Measurements from ENCODE around the gene FHIP1B. TPM values are rescaled to one million over a fixed set of nuclear protein-coding genes. Genes with fewer than 3 reads are reported as not detected.
"Not testable (repeated sequence)": the region's sequence is repeated elsewhere in the genome, so short reads cannot be mapped to it uniquely, and the experiment has no call there.

FHIP1B gene
- total RNA-seq, result 49.5 TPM

DNA sequence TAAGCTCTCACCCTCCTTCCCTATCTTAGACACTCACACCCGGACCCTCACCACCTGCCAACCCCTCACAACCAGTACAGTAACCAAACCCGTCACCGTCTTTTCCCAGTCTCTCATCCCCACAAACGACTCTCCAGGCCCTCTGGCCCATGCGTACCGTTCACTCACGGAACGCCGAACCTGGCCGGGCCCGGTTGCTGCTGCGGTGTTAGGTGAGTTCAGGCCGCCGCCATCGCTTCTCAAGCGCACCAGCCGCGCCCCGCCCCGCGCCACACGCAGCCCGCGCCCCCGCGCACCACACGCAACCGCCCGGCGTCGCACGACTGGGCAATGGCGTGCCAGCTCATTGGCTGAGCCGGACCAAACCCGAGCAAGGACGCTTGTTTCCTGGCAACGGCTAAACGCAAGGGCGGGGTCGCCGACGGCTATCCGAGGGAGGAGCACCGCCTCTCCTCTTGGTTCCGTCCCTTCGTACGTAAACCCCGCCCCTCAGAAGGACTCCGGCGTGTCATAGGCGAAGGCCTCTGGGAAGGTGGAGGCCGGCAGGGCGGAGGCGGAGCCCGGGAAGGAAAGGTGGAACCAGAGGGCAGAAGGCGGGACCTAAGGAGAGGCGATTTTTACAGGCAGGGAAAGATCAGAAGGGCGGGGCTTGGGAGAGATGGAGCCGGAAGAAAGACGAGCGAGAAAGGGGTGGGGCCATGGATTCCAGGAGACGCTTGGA lies at the start of gene FHIP1B:
Gene FHIP1B (minus strand): TSS at position 250 of the 721 bp plus-strand sequence. CDS start 10,120 bp downstream, outside the sequence.
- peak; percentile 100 for DNase-seq (ENCODE audit: low spot score)

DNA sequence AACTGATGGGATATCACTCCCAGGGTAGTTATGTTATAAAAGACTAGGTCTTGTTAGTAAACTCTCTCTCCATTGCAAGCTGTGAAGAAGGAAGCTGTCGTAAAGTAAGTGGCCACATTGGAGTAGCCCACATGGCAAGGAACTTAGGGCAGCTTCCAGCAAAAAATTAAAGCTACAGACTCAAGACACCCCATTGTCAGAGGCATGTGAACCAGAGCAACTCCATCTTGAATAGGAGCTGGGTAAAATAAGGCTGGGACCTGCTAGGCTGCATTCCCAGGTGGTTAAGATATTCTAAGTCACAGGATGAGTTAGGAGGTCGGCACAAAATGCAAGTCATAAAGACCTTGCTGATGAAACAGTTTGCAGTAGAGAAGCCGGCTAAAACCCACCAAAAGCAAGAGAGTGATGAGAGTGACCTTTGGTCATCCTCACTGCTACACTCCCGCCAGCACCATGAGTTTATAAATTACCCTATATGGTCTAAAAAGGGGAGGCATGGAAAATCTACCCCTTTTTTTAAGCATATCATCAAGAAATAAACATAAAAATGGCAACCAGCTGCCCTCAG lies 49.1 kb upstream of the FHIP1B start:
- DNase-seq (ENCODE audit: low spot score), result no peak

DNA sequence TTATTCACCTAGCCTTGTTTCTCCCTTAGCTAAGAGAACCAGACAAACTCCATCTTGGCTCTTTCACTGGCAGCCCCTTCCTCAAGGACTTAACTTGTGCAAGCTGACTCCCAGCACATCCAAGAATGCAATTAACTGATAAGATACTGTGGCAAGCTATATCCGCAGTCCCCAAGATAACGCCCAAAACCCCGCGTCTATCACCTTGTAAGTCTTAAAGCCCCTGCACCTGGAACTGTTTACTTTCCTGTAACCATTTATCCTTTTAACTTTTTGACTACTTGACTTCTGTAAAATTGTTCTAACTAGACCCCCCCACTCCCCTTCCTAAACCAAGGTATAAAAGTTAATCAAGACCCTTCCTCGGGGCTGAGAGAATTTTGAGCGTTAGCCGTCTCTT lies 46.4 kb upstream of the FHIP1B start:
- not testable (repeated sequence) for DNase-seq (ENCODE audit: low spot score)

GRCh38 chr11:6273188-6273587 lies 38.8 kb upstream of the FHIP1B start:
- DNase-seq (ENCODE audit: low spot score), result no peak

- no peak for DNase-seq (ENCODE audit: low spot score)
Observed at GRCh38 chr11:6271598-6271997, 37.2 kb upstream of the FHIP1B start.

DNA sequence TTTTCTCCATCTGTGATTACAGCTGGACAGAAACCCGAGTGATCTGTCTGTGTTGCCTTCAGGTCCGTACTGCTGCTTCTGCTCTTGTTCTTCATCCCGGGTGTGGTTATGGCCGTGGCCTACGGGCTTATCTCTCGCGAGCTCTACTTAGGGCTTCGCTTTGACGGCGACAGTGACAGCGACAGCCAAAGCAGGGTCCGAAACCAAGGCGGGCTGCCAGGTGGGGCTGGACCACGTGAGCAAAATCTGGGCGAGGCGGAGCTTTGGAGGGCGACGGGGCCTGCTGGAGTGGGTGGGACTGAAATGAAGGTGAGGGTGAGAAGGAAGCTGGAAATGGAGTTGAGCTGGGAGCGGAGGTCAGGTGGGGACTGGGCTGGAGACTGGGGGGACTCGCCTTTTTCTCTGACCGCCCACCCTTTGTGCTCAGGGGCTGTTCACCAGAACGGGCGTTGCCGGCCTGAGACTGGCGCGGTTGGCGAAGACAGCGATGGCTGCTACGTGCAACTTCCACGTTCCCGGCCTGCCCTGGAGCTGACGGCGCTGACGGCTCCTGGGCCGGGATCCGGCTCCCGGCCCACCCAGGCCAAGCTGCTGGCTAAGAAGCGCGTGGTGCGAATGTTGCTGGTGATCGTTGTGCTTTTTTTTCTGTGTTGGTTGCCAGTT lies 36.3 kb upstream of the FHIP1B start:
- DNase-seq (ENCODE audit: low spot score), result no peak

GRCh38 chr11:6269994-6270393 lies 35.6 kb upstream of the FHIP1B start:
- no peak for DNase-seq (ENCODE audit: low spot score)

- no peak for DNase-seq (ENCODE audit: low spot score)
Observed at GRCh38 chr11:6268820-6269219, 34.4 kb upstream of the FHIP1B start.

DNA sequence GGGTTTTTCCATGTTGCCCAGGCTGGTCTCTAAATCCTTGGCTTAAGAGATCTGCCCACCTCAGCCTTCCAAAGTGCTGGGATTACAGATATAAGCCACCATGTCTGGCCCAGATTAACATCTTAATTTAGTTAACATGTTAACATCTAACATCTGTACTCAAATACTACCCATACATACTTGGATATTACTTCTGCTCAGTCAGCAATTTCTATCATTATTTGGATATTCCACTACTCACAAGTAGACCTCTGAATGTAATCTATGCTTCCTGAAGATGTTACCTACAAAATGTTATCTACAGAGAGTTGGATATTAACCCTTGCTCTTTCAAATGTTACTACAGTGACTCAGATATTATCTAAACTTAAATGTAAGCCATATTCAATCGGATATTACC lies 29.2 kb upstream of the FHIP1B start:
- DNase-seq (ENCODE audit: low spot score), result no peak

DNA sequence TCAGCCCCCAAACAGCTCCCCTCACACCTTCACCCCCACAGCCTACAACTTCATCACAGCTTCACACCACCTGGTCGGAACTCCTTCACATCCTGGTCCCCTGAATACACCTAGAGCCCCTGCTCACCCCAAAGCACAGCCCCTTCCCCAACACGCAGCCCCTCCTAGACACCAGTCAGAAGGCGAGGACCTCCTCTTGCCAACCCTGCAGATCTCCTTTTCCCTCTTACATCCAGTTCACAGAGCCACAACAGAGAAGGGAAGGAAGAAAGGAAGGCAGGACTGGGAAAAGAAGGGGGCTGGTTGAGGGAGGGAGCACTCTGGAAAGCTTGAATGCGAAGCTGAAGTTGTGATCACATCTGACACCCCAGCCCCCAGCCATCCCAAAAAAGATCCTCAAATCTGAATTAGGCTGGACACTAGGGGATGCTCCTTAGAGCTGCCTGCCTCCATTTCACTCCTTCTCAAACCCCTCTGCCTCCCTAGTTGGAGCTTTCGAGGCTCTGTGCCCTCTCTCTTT lies 25.8 kb upstream of the FHIP1B start:
- no peak for DNase-seq (ENCODE audit: low spot score)

- no peak for DNase-seq (ENCODE audit: low spot score)
Observed at GRCh38 chr11:6258571-6259081, 24.2 kb upstream of the FHIP1B start.

GRCh38 chr11:6258141-6258540 lies 23.7 kb upstream of the FHIP1B start:
- no peak for DNase-seq (ENCODE audit: low spot score)

DNA sequence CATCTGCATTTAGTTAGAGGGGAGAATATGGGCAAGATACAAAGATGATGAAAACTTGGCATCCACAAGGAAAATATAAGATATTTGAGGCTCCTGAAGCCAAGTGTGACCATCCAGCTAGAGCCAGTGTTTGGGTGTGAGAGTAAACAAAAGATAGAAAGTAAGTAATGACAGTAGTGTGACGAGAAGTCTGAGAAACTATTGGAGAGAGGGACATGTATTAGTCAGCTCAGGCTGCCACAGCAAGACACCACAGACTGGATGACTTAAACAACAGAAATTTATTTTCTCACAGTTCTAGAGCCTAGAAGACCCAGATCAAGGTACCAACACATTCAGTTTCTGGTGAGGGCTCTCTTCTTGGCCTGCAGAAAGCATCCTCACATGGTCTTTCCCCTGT lies 18.8 kb upstream of the FHIP1B start:
- no peak for DNase-seq (ENCODE audit: low spot score)

- no peak for DNase-seq (ENCODE audit: low spot score)
Observed at GRCh38 chr11:6251990-6252473, 17.6 kb upstream of the FHIP1B start.

DNA sequence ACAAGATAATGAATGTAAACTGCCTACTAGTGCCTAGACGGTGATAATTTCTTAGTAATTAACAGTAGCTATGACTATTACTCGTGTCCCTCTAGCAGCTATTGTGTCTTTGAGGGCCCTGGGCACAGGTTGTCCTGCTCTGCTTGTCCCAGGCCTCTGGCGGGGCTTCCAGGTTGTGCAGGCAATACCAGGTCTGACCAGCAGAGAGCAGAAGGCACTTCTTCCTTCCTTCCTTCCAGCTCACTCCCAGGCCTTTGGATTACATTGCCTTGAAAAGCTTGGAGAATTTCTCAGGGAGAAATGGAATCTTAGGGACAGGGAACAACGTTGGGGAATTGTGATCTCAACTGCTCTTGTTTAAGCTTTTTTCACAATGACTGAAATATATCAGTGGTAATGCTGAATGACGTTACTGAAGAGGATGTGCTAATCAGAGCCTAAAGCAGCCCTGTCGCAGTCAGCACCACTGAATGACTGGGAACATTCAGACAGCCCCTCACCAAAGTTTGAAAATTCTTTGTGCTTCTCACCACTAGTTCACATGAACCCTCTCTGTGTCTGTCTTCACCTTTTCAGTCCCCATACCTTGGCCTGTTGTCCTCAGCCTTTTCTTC lies 16.8 kb upstream of the FHIP1B start:
- DNase-seq (ENCODE audit: low spot score), result no peak

DNA sequence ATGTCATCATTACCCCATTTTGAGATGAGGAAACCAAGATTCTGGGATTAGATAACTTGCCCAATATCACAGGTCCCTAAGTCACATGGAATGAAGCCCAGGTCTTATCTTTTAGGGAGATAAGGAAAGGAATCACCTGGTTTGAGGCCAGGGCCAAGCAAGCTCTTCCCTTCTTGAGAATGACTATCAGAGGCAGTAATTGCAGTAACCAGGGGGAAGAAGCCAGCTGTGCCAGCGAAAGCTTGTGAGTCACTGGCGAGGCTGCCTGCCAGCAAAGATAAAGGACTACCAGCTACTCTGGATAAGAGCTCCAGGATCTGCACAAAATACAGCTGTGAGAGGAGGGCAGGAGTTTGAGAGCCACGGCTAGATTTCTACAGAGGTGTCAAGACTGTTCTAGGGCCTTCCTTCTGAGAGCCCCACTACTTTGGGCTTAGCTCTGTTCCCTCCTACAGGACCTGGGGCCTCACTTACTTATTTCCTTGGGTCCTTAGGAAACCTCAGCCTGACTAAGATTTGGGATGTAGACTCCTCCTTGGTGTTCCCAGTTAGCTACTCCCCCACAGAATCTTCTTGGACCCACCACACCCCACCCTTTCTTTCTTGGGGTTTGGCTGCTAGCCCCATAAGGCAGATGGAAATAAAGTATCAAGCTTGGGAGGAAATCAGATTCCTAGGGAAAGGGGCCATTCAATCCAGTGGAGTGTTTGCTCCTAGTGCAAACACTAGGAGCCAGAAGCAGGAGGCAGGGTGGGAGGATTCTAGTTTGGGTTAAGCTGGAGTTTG lies 15.5 kb upstream of the FHIP1B start:
- DNase-seq (ENCODE audit: low spot score), result peak; percentile 80

GRCh38 chr11:6248897-6249296 lies 14.5 kb upstream of the FHIP1B start:
- DNase-seq (ENCODE audit: low spot score), result not testable (repeated sequence)

DNA sequence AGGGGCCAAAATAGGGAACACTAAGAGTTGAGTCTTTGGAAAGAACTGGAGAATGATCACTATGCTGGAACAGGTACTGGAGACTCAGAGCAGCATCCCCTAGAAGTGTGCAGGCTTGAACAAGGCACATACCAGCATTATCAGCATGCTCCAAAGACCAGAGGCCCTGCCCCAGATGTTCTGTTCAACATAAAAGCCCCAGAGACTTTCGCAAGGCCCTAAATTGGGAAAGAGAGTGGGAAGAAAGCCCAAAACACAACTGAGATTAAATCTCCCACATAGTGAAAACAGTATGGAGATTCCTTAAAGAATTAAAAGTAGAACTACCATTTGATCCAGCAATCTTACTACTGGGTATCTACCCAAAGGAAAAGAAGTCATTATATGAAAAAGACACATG lies 13.8 kb upstream of the FHIP1B start:
- DNase-seq (ENCODE audit: low spot score), result no peak

DNA sequence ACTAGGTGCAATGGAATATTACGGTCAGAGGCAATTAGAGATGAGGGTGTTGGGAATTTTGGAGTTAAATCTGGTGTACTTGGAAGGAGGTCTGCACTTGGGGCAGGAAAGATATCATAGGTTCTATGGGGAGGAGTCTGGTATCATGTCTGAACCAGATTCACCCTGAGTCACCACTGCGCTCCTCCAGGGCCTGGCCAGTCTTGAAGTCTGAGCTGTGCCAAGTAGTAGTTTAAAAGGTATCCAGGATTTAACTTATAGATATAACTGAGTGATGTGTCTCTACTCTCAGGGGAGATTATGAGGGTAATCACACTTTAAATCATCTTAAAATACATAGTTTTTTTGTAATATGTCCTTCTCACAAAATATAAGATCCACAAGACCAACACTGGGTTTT lies 11.1 kb upstream of the FHIP1B start:
- no peak for DNase-seq (ENCODE audit: low spot score)

DNA sequence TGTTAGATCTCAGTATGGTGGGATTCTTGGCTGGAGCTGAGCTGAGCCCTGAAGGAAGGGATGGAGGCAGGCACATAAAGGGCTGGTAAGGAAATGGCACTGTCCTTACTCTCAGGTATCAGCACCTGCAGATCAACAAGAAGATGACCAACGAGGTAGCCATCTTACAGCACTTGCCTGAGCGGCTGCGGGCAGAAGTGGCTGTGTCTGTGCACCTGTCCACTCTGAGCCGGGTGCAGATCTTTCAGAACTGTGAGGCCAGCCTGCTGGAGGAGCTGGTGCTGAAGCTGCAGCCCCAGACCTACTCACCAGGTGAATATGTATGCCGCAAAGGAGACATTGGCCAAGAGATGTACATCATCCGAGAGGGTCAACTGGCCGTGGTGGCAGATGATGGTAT lies 6.9 kb upstream of the FHIP1B start:
- DNase-seq (ENCODE audit: low spot score), result no peak

- DNase-seq (ENCODE audit: low spot score), result no peak
Observed at GRCh38 chr11:6240781-6241180, 6.3 kb upstream of the FHIP1B start.
